NCI-H146 treated with DMSO at 0.1 percent for 48 hours (cell line): ENCODE measurements around the gene POU2F1.
"Not testable (repeated sequence)": the region's sequence is repeated elsewhere in the genome, so short reads cannot be mapped to it uniquely, and the experiment has no call there.

Source experiments
- DNase-seq: peaks from one replicate; lab custom pipeline; 2025; ENCODE audit not compliant: unreplicated experiment; lab: John Stamatoyannopoulos, UW

POU2F1 gene

DNA sequence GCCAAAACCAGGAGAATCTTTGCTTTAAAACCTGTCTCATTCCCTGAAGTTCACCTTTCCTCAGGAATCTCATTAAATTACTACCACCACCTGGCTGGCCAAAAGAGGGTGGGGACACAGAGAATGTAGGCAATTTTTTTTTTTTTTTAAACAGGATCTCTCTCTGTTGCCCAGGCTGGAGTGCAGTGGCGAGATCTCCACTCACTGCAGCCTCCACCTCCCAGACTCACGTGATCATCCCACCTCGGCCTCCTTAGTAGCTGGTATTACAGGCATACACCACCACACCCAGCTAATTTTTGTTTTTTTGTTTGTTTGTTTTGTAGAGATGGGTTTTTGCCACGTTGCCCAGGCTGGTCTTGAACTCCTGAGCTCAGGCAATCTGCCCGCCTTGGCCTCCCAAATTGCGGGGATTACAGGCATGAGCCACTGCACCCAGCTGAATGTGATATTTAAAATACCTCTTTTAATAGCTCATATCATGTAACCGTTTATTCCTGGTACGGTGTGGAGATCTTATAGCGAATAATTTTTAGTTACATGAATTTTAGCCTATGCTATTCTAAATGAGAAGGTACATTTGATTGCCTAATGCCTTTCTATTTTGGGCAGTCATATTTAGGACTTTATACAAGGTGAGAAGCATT is 84.5 kb downstream of the POU2F1 start:
- no peak for DNase-seq

DNA sequence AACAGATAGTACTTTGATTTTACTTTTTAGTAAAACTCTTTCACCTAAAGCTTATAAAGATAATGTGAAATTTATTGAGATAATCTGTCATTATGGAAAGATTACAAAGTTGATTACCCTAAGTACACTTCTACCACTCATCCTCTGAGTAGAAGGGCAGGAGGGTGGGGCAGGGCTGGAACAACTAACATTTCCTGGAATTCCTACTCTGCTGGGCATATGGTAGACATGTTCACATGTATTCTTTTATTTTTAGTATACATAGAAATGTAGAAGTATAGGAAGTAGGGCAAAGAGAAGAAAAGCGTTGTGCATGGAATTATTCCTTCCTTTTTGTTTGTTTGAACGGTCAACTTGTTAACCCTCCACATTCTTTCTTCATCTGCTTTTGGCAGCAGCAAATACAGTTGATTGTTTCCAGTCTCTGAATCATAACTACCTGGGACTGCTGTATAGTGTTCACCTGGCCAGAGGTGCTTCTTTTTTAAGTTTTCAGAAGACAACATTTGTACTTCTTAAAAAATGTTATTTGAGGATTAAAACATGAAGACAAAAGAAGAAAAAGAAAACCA is 85.1 kb downstream of the POU2F1 start:
- no peak for DNase-seq

DNA sequence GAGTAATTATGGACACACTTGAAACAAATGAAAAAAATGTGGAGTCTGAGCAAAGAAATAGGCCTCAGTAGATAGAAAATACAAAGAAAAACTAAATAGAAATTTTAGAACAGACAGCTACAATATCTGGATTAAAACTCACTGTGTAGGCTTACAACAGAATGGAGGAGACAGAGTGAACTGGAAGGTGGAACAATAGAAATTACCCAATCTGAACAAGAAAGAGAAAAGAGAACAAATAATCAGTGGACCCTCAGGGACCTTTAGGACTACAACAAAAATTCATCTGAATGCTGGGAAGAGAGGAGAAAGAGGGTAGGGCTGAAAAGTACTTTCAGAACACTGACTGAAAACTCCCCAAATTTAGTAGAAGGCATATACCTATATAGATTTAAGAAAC is 90.0 kb downstream of the POU2F1 start:
- DNase-seq = no peak

DNA sequence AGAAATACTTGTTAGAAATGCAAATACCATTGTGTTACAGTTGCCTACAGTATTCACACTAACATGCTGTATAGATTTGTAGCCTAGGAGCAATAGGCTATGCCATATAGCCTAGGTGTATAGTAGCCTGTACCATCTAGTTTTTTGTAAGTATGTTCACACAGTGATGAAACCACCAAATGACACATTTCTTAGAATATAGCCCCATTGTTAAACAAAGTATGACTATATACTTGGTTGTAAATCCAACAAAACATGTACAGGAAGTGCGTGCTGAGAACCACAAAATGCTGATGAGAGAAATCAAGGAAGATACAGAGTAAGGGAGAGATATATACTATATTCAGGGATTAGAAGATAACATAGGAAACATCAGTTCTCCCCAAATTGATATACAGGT is 92.2 kb downstream of the POU2F1 start:
- no peak for DNase-seq

DNA sequence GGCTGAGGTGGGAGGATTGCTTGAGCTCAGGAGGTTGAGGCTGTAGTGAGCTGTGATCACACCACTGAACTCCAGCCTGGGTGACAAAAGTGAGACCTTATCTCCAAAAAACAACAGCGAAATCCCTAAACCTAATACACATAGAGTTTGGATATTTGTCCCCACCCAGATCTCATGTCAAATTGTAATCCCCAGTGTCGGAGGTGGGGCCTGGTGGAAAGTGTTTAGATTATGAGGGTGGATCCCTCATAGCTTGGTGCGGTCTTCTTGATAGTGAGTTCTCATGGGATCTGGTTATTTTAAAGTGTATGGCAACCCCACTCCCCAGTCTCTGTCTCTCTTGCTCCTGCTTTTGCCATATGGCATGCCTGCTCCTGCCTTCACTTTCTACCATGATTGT is 94.0 kb downstream of the POU2F1 start:
- no peak for DNase-seq

DNA sequence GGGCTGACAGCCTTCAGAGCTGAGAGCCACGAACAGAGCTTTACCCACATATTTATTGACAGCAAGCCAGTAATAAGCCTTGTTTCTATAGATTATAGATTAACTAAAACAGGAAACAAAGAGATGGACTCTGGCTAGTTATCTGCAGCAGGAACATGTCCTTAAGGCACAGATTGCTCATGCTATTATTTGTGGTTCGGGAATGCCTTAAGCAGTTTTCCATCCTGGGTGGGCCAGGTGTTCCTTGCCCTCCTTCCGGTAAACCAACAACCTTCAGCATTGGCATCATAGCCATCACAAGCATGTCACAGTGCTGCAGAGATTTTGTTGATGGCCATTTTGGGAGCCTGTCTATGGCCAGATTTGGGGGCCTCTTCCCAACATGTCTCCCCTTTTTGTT is 96.8 kb downstream of the POU2F1 start:
- no peak for DNase-seq

DNA sequence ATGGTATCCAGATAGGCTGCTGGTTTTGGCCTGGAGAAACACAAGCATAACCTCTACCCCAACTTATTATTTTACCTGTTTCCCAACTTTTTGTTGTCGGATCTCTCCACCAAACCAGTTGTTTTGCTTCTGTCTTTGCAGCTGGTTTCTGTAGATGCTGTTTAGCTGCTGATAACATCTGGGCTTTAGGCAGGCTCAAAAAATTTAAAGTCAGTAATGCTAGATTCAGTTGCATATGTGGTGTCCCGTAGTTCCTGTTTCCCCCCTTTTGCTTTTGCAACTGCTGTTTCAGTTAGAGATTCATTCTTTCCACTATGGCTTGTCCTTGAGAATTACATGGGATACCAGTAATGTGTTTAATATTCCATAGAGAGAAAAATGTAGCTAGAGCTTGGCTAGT is 98.5 kb downstream of the POU2F1 start:
- DNase-seq = not testable (repeated sequence)

DNA sequence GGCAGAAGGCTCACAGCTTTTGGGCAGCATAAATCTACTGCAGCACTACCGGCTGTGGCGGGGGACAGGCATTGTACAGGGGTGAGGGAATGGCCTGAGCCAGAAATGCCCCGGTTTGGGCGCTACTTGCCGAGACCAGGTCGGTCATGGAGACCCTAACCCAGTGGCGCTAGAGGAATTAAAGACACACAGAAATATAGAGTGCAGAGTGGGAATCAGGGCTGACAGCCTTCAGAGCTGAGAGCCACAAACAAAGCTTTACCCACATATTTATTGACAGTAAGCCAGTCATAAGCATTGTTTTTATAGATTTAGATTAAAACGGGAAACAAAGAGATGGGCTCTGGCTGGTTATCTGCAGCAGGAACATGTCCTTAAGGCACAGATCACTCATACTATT is 101.8 kb downstream of the POU2F1 start:
- DNase-seq = no peak

DNA sequence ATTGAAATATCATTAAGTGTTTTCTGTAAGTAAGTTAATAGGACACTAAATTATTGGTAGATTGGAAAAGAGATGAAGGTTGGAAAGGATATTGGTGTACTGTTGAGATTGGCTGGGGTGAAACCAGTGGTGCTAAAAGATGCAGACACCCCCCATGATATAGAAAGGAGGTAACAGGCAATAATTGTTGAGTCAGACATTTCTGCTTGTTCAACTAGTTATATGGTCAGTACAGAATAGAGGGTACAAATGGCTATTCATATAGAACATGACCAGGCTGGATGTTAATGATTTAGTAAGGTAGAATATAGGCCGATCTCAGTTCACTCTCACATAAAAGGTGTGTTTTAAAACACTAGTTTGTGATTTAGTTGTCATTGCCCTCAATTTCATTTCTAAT is 104.5 kb downstream of the POU2F1 start:
- no peak for DNase-seq

DNA sequence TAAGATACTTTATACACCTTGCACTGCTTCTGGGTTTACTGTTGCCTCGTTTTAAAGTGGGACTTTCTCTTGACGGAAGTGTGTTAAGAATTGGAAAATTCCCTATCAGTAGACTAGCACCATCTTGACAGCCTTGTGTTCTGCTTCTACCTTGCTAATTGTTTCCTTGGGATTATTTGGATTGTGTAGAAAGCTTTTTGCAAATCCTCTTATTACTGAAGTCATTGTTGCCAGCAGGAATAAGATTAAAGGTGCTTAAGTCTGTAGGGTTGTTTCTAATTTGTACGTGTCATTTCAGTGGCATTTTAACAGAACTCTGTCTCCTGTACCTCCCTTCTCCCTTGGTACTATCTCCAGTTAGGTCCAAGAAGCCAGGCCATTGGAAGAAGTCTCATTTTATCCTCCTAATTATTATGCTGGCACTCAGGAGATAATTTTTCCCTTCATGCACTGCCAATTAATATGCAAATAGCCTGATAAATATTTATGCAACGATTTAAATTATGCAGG is 107.7 kb downstream of the POU2F1 start:
- no peak for DNase-seq

DNA sequence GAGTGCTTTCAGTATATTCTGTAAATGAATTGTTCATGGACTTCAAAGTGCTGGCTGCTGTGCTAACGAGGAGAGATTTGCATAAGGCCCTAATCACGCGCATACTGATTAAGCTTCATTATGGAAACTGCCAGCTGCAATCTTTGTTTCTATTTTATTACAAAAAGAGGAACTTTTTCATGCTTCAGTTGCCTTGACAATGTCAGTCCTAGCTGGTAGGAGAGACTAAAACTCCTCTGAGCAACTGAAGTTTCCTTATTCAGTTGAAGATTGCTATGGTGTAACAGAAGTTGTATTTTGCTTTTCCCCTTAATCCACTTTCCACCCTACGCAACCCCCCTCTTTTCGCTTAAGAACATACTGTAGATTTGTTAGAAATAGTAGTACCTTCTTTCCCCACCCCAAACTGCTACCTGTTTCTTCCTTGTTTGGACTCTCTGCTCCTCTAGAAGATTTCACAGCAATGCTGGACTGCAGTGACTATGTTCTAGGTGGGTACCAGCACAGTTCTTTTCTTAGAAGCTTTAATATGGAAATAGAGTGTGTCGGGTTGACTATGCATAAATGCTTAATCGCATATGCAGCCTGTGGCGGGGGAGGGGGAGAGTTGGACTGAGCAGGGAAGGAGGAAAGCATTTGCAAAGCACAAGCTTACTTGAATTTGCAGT is 108.3 kb downstream of the POU2F1 start:
- DNase-seq = no peak

DNA sequence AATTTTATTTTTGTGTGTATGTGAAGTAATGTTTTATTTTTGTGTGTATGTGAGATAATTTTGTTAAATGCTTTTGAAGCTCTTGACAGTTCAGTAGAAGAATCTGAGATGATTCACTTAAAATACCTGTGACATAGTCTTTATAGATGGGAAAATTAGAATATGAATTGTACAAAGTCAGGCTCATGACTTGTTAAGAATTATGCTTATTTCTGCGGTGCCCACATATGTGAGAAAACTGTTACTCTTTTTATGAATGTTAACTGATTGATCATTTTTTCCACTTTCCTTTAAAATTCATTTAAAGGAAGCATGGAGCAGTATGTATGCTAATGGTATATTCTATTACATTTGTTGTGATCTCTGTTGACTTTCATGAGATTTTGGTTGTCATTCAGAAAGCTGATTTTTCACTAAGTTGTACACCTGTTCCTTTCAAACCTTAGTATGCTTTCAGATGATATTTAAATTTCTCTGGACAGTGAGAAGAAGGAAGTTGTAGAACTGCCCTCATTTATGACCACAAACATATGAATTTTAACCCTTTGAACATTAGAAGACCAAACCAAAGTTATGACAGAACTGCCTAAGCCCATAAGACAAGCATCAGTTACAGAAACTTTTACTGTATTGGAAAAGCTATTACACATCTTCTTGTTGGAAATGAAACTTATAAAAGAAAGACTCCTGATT is 110.1 kb downstream of the POU2F1 start:
- DNase-seq = no peak

DNA sequence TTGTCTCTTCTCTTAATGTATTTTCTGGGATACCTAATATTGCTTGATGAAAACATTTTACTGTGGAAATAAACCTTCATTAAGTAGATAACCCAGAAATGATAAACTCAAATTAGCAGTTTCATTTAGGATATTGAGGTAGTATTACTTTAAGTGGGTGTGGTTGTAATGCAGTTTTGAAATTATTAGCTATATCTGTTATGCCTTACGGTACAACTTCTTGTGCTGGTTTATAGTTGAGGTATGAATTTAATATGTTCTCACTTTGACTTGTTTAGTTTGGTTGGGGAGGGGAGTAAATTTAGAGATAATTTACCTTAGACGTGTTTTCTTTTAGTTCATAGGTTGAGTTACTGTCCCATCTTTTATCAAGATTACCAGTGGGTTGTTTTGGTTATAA is 111.0 kb downstream of the POU2F1 start:
- DNase-seq = no peak

DNA sequence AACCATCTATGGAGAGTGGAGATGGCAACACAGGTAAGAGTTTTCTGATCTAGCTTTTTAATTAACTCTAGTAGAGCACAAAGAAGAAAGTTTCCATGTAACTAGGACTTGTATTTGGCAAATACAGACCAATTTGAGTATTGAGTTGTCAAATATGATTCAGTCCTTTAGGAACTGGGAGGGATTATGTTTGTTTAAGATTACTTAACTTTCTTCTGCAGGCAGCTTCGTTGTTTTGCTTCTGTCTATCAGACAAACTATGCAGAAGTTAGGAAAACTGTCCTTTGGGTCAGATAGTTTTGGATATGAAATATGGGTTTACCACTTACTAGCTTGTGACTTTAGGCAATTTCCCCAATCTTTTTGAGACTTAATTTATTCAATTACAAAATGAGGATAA is 111.8 kb downstream of the POU2F1 start:
- no peak for DNase-seq

DNA sequence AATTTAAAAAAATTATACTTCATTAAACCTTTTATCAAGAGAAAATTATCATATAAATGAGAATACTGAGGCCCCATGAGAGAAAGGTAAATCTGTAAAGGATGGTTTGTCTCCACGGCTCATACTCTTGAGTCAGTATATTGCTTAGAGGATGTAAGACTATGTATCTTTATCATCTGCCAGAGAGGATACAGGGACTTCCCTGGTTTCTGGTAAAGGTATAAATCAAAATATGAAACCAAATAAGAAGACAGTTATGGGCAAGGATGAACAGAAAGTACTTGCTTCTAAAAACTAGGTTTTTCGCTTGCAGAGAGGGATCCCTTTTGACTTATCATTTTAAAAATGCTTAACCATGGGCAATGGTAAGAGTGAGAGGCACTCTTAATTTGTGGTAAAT is 112.4 kb downstream of the POU2F1 start:
- no peak for DNase-seq

DNA sequence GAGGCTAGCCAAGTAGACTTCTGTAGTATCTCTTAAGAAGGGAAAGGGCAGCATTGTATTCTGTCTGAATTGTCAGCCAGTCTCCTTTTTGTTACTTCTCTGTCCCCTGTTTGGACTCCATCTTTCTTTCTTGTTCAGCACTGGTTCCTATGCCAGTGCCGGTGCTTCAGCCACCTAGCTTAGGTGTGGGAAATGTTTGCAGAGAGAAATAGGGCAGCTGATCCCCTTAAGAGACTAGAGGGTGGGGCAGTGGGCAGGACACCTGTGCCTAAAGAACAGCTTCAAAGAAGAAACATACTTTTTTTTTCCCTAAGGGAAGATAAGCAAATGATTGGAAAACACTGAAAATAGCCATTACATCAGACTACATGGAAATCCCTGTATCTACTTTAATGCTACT is 113.0 kb downstream of the POU2F1 start:
- no peak for DNase-seq

DNA sequence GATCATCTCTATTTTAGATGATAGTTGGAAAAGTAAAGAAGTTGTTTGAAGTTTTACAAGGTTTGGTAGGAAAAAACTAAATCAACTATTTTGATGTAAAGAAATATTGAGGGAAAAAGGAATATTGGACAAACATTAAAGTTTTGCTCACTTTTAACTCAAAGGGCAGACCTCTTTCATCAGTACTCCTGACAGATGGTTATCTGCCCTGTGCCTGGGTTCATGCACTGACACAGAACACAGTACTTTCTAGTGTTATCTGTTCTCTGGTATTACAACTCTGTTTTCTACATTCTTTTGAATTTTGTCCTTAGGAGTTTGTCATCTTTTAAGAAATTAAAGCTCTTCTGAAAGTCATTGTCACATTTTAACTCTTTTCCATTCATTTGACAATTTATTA is 118.7 kb downstream of the POU2F1 start:
- DNase-seq = no peak

DNA sequence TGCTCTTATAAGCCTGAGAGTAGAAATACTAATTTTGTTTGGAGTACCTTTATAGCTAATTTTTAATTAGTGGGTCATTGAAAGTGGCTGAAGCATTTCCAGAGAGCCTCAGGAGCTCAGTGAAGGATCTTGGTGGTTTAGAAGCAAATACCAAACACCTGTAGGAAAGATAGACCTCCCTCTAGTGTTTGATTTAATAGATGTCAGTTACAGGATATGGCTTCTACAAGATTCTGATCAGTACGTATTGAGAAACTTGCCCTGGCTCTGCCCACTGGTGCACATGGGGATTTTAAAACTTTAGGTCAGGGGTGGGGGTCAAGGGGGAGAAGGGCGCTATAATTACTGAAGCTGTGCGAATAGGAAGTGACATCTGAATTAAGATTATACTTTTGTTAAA is 122.2 kb downstream of the POU2F1 start:
- no peak for DNase-seq

DNA sequence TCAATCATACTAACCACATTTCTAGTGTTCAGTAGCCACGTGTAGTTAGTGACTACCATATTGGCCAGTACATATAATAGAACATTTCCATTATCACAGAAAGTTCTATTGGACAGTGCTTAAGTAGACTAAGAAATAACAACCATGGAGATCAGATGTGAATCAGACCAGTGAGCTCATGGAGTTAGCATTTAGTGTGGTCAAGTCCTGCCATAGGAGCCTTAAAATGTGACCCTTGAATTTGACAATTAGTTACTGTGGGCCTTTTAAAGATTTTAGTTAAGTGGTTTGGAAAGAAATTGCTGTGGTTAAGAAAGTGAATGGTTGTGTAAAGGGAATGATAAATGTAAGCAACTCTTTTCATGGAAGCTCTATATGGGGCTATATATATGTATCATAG is 123.4 kb downstream of the POU2F1 start:
- DNase-seq = no peak

DNA sequence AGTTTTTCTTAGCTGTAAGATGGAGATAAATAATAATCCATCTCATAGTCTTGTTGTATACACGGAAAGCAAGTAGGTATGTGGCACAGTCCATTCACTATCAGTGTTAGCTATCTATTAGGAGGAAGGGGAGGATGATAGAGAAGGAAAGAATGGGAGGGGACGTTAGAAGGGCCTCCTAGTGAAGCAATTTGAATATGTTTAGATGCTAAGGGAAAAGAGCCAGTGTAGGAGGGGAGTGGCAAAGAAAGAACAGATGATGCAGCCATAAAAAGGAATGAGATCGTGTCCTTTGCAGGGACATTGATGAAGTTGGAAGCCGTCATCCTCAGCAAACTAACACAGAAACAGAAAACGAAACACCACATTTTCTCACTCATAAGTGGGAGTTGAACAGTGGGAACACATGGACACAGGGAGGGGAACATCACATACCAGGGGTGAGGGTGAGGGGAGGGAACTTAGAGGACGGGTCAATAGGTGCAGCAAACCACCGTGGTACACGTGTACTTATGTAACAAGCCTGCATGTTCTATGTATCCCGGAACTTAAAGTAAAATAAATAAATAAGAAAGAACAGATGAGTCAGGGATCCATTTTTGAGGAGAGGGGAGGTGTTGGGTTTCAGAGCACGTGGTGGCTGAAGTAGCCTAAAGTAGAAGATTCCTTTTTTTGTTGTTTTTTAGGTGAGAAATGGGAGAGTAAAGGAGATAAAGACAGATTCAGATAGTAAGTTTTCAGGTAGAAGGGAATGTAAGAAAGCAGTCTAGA is 124.1 kb downstream of the POU2F1 start:
- no peak for DNase-seq

DNA sequence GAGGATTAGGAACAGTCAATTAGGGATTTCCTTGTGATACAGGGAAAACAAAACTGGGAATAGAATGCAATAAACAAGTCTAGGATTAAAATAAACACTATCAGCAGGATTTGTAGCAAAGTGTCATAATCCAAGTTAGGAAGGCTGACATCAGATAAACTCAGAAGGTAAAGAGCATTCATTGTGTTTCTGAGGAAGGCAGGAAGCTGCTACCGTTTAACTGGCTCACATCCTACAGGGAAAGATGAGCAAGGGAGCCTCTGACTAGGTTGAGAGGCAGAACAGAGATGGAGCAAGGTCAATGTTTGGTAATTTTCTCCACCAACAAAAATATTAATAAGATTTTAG is 124.7 kb downstream of the POU2F1 start:
- no peak for DNase-seq
